ENCODE data around the gene KCNS3.

- no peak for TF ChIP-seq CTCF (conservative IDR thresholded peaks at IDR 0.05; ENCODE audit: low read length)
- TF ChIP-seq EZH2phosphoT487 (IDR thresholded peaks at IDR 0.05; ENCODE audit: borderline replicate concordance) = no peak
Measured at GRCh38 chr2:17857021-17857420, 21.4 kb upstream of the KCNS3 start.

All from Loucy (cell line).